ENCODE measurements around the gene POU6F2. TPM values are rescaled to one million over a fixed set of nuclear protein-coding genes. Genes with fewer than 3 reads are reported as not detected.

POU6F2 gene
- total RNA-seq, 4 donors from 2014 or later = not detected

GRCh38 chr7:39434012-39434411 is 456.3 kb downstream of the POU6F2 start:
- ATAC-seq (no peak), DNase-seq (no peak)
- H3K27me3 ChIP-seq = no peaks in the 10 kb centered on the region
- H3K4me3 ChIP-seq = no peak overlapping the region
- H3K27ac ChIP-seq = no peak overlapping the region
- TF ChIP-seq CTCF (IDR thresholded peaks at IDR 0.05 in 4 of 5, conservative IDR thresholded peaks at IDR 0.05 in 1 of 5) (no peak), POLR2A (IDR thresholded peaks at IDR 0.05) (no peak)
- in situ Hi-C loops (cut with MboI; ENCODE audit: low sequenced_read_pairs in 4 of 4) (no loop called here), intact Hi-C loops (cut with DNase I; ENCODE audit: low total_unique reads) (no loop called here)
- H3K9me3 ChIP-seq = no peaks in the 10 kb centered on the region
- H3K4me1 ChIP-seq = no peaks in the 10 kb centered on the region
- no peaks in the 10 kb centered on the region for H3K36me3 ChIP-seq

GRCh38 chr7:39446546-39446945 is 468.8 kb downstream of the POU6F2 start:
- Histone ChIP-seq H3K27me3 (peaks cover 0 to under 1% (median 0%) of the 10 kb centered on the region in 3 donors), H3K4me1 (no peaks in the 10 kb centered on the region), H3K9me3 (no peaks in the 10 kb centered on the region), H3K4me3 (no peak overlapping the region), H3K27ac (no peak overlapping the region), H3K36me3 (no peaks in the 10 kb centered on the region)
- TF ChIP-seq POLR2A (IDR thresholded peaks at IDR 0.05) (no peak), CTCF (IDR thresholded peaks at IDR 0.05 in 4 of 5, conservative IDR thresholded peaks at IDR 0.05 in 1 of 5) (no peak)
- DNase-seq (no peak), ATAC-seq (no peak)
- in situ Hi-C loops (cut with MboI; ENCODE audit: low sequenced_read_pairs in 4 of 4) (no loop called here), intact Hi-C loops (cut with DNase I; ENCODE audit: low total_unique reads) (no loop called here)

- no peaks in the 10 kb centered on the region for H3K9me3 ChIP-seq
- H3K27ac ChIP-seq = no peak overlapping the region
- intact Hi-C loops (cut with DNase I; ENCODE audit: low total_unique reads) (no loop called here), in situ Hi-C loops (cut with MboI; ENCODE audit: low sequenced_read_pairs in 4 of 4) (loop anchor here in 2 of 4 donors (25.0 kb wide), 2 partner anchors 515 to 640 kb away; no protein-coding TSS in a partner anchor)
- H3K36me3 ChIP-seq = no peaks in the 10 kb centered on the region
- DNase-seq = no peak
- H3K27me3 ChIP-seq = no peaks in the 10 kb centered on the region
- TF ChIP-seq CTCF (IDR thresholded peaks at IDR 0.05 in 4 of 5, conservative IDR thresholded peaks at IDR 0.05 in 1 of 5) (no peak), POLR2A (IDR thresholded peaks at IDR 0.05) (no peak)
- H3K4me3 ChIP-seq = no peak overlapping the region
- ATAC-seq = no peak
- no peaks in the 10 kb centered on the region for H3K4me1 ChIP-seq
These were observed 474.2 kb downstream of the POU6F2 start for GRCh38 chr7:39451901-39452300.

DNA sequence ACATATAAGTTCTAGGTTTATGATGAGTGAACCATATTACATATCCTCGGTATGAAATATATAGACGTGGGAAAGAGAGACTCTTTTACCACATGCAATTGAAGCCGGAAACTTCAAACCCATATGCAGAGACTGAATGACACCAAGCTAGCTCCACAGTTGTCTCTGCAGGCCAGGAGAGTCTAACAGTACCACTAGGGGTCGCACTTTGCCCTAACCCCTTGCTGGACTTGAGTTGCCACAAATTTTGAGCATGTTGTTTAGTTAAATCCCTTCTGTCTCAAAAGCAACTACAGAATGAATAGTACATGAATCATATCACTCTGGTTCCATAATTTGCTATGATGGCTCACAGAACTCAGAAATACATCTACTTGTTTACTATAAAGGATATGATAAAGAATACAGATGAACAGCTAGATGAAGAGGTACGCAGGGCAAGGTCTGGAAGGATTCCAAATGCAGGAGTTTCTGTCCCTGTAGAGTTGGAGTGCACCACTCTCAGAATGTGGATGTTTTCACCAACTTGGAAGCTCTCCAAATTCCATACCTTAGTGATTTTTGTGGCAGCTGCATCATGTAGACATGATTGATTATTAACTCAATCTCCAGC is 476.1 kb downstream of the POU6F2 start:
- ATAC-seq (no peak), DNase-seq (no peak)
- intact Hi-C loops (cut with DNase I; ENCODE audit: low total_unique reads) = no loop called here
- Histone ChIP-seq H3K4me1 (no peaks in the 10 kb centered on the region), H3K27me3 (no peaks in the 10 kb centered on the region), H3K4me3 (no peak overlapping the region), H3K27ac (no peak overlapping the region), H3K36me3 (no peaks in the 10 kb centered on the region), H3K9me3 (no peaks in the 10 kb centered on the region)
- in situ Hi-C loops (cut with MboI; ENCODE audit: low sequenced_read_pairs in 4 of 4) = loop anchor here in 2 of 4 donors (25.0 kb wide), 2 partner anchors 517 to 642 kb away; no protein-coding TSS in a partner anchor
- TF ChIP-seq CTCF (IDR thresholded peaks at IDR 0.05 in 4 of 5, conservative IDR thresholded peaks at IDR 0.05 in 1 of 5) (peak in 2 of 5 experiments; percentile 16 to 50), POLR2A (IDR thresholded peaks at IDR 0.05) (no peak)
